Stimulated activated CD8-positive, alpha-beta memory T cell treated with anti-CD3 and anti-CD28 coated beads, Interleukin-12 subunit alpha, Interleukin-12 subunit beta, amount 100 ng/mL, for 4 hours (primary cell): ENCODE data around the gene RASSF8.

Experiments used
- DNase-seq: peaks from one replicate; pipeline ENCODE4 v3.0.0-alpha.2; 2020; ENCODE audit warnings: low read depth

The RASSF8 gene

GRCh38 chr12:26126340-26127284, 168.1 kb downstream of the RASSF8 start:
- no peak for DNase-seq

GRCh38 chr12:26127404-26127803, 168.9 kb downstream of the RASSF8 start:
- DNase-seq, result no peak

GRCh38 chr12:26128168-26128567, 169.7 kb downstream of the RASSF8 start:
- no peak for DNase-seq
